ENCODE measurements around the gene AFF3.
A peak's percentile ranks its signal among the peaks of the same experiment; 100 is the strongest.

Gene AFF3

DNA sequence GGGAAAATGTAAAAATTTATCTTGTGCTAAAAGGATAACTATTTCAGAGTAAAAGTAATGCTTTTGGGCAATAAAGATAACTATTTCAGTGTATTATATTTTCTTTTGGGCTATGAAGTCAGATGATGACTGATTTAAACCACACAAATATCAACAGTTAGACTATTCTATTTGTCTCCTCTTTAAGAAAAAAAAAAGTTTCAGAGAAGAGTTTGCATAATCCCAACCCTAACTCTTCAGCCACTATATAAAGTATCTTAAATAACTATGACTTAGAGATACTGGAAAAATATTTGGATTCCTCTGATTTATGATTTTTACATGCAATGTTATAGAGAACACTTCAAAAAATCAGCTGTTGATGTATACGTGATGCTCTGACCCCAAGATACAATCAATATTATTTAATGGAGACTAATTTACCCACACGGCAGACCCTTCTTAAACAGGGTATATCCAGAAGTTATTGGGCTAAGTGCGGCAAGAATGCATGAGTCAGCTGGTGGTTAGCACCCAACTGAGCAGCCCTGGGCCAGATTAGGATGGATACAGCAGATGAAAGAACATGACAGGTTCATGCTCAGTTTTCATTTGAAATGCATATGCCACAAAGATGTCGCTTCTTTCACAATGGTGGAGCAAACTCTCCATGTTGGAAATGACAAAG lies 279.0 kb downstream of the AFF3 start:
- peak; percentile 88 for FAIRE-seq
- DNase-seq (ENCODE audit: insufficient read length, low spot score) = no peak
- no peak for TF ChIP-seq POLR2A (IDR thresholded peaks at IDR 0.05; ENCODE audit: low read depth, low read length)

DNA sequence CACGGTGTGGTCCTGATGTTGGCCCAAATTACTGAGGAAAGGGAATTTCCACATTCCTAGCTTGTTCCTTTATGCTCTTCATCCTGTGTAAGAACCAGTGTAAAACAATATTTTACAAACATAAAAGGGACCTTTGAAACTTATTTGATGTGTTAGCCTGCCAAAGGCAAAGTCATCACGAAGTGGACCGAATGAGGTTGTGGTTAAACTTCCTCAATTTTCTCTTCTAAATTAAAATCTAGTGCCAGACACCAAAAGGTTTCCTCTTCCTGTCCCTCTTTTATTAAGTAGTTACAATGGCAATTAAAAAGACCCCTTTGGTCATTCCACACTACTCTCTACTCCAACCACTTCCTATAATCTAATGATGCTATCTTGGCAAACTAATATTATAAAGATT lies 279.8 kb downstream of the AFF3 start:
- TF ChIP-seq POLR2A (IDR thresholded peaks at IDR 0.05; ENCODE audit: low read depth, low read length) = no peak
- no peak for FAIRE-seq

DNA sequence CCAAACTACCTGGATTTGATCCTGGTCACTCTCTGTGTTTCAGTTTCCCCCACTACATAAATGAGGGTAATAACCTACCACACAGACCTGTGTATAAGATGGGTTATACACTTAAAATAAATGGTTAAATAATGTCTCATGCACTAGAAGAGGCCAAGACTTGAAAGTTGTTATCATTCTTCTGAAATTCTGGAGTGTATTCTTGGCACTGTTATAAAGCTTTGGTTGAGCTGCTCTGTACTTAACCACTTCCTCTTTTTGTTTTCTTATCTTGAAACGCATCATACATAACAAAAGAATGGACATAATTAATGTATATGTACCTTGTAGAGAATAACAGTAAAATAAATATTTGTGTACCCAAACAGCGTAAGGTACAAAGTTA lies 281.0 kb downstream of the AFF3 start:
- DNase-seq (ENCODE audit: insufficient read length, low spot score) (no peak), FAIRE-seq (peak; percentile 50)
- no peak for TF ChIP-seq POLR2A (IDR thresholded peaks at IDR 0.05; ENCODE audit: low read depth, low read length)

More for the DNA sequence above, 279.8 kb downstream of the AFF3 start:
- DNase-seq (ENCODE audit: insufficient read length, low spot score) = no peak

DNA sequence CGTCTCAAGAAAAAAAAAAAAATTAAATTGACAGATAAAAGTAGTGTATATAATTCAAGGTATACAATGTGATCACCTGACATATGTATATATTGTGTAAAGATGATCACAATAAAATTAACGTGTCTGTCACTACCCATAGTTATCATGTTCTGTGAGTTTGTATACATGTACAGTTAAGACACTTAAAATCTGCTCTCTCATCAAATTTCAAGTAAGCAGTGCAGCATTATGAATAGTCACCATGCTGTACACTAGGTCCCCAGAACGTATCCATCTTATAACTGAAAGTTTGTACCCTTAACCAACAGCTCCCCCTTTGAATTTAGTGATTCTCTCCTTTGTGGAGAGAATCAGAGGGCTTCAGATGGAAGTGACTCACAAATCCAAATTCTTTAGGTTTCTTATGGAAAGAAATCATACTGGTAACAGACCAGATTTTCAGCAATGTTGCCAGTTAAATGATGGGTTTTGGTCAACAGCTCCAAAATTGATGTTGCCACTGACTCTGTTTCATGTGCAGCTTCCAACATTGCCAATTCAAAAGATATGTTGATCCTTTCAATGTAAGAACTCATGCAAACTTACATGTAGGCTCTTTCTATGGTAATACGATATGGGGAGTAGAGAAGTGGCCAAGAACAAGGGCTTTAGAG lies 281.5 kb downstream of the AFF3 start:
- no peak for TF ChIP-seq POLR2A (IDR thresholded peaks at IDR 0.05; ENCODE audit: low read depth, low read length)
- FAIRE-seq (peak; percentile 27), DNase-seq (ENCODE audit: insufficient read length, low spot score) (no peak)

DNA sequence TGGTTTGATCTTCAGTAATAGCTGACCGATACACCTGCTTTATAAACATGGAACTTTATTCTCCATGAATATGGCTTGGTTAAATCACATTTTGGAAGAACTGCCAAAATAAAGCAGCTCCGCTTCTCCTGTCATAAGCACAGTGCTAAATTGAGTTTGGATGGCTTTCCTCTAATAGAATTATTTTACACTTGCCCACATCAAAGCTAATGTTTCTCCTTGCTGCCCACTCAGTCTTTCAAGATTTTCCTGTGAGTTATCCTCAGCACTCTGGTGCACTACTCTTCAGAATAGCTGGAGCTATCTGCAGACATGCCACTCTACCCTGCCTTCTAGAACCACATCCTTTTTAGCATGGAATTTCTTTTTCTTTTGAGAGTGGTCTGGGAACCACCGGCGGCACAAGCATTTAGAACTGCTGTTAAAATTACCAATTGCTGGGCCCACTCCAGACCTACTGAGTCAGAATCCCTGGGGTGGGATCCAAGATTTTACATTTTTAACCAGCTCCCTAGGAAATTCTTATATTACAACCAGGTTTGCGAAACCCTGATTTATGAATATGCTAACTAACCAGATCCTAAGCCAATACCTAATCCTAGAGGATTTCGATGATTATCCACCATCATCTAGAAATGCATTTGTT lies 283.3 kb downstream of the AFF3 start:
- DNase-seq (ENCODE audit: insufficient read length, low spot score) (no peak), FAIRE-seq (no peak)
- TF ChIP-seq POLR2A (IDR thresholded peaks at IDR 0.05; ENCODE audit: low read depth, low read length) = no peak

DNA sequence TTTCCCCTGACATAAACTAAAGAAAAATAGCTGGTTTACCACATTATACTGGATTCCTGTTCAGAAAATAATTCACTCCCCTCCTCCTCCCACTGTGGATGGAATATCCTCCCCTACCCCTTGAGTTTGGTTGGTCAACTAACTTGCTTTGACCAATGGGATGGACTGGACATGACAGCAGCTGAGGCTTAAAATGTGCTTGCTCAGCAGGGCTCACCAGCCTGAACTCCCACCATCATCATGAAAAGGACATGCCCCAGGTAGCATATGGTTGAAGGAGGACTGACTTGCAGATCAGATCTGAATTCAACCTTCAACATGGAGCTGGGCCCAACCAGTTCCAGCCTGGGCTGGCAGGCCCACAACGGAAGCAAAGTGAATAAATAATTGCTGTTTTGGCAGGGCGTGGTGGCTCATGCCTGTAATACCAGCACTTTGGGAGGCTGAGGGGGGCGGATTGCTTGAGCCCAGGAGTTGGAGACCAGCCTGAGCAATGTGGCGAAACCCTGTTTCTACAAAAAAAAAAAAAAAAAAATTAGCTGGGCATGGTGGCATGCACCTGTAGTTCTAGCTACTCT lies 284.4 kb downstream of the AFF3 start:
- FAIRE-seq = no peak
- no peak for DNase-seq (ENCODE audit: insufficient read length, low spot score)
- no peak for TF ChIP-seq POLR2A (IDR thresholded peaks at IDR 0.05; ENCODE audit: low read depth, low read length)

DNA sequence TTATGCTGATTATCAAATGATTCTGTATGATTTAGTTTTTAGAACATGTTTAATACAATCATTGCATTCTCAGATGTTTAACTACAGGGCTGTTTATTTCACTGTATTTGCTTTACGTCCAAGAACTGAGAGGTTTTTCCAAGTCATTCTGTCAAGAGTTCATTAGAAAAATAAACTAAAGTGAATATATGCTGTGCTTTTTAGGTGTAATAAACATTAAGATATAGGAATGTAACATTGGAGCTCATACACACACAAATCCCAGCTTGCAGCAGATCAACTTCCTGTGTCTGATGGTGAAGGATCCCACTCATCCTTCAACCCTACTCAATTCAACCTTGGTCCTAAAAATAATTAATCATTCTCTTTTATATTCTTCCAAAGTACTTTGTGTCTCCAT lies 285.0 kb downstream of the AFF3 start:
- no peak for FAIRE-seq
- no peak for TF ChIP-seq POLR2A (IDR thresholded peaks at IDR 0.05; ENCODE audit: low read depth, low read length)
- no peak for DNase-seq (ENCODE audit: insufficient read length, low spot score)

DNA sequence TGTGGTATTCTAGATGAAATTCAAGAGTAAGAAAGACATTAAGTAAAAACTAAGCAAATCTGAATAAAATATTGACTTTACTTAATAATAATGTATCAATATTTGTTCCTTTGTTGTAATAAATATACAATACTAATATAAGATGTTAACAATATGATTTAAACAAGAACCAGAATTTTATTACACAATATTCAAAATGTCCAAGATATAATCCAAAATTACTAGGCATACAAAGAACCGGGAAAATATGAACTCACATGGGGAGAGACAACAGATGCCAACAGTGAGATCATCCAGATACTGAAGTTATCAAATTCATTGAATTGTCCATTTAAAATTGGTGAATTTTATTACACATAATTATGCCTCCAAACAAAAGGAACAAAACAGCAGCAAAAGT lies 286.3 kb downstream of the AFF3 start:
- DNase-seq (ENCODE audit: insufficient read length, low spot score) (no peak), FAIRE-seq (no peak)

DNA sequence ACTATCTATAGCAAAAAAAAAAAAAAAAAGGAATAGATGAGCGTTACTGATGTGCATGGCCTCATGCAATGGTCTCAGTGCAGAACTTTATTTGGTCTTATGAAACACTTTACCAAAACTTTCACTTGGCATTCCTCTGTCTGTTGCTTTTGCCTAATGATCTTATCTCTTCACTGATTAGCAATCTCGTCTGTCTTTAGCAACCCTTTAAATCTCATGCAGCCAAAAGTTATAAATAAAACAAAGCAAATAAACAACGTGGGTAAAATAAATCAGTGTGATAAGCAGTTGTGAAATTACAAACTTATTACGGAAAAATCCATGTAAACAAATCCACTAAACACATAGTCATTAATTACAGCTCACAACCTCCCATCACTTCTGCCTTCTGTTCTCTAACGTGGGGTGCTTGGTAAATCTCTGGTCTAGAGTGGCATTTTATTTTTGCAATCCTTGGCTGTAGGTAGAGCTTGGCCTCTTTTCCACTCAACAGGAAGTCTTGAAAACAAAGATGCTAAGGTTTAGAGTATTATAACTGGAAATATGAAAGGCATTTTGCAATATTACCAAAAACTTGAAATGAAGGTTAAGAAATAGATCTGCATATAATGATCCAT lies 288.0 kb downstream of the AFF3 start:
- DNase-seq (ENCODE audit: insufficient read length, low spot score) = no peak
- no peak for FAIRE-seq
- TF ChIP-seq POLR2A (IDR thresholded peaks at IDR 0.05; ENCODE audit: low read depth, low read length) = no peak

More for the DNA sequence above, 286.3 kb downstream of the AFF3 start:
- no peak for TF ChIP-seq POLR2A (IDR thresholded peaks at IDR 0.05; ENCODE audit: low read depth, low read length)

DNA sequence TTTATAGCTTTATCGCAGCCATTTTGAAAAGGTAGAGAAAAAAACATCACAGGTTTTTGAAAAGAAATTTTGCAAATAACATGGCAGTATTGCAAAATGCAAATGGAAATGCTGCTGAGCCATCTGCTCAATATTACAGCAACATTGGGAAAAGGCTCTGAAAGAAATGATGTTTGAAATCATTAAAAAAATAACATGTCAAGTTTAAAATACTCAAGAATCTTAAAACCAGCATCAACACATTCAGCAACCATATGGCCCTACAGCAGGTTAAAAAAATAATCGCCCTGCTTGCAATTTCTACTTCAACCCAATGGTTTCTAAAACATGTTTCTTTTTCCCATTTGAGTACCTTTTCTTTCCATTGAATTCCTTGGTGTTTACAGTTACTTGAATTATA lies 289.4 kb downstream of the AFF3 start:
- FAIRE-seq (no peak), DNase-seq (ENCODE audit: insufficient read length, low spot score) (no peak)
- TF ChIP-seq POLR2A (IDR thresholded peaks at IDR 0.05; ENCODE audit: low read depth, low read length) = no peak

DNA sequence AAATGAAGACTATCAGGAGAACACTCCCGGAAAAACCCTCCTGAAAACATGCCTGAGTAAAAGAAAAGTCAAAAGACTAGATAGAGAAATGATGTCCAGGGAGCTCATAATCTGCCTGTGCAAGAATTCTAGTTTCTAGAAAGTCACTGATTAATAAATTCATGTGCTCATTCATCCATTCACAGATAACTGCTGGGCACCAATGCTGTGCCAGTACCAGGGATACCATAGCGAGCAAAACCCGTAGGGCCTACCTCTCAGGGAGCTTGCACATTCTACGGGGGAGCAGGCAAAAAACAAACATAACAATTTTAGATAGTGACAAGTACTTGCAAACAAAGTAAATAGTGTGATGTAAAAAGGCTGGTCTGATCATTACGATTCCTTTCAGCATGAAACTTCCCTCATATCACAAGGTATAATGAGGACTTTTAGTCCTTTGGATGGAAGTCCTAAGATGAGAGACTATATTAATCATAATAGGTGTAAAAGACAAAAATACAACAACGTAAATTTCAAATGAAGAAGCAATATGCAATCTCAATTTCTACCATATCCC lies 289.9 kb downstream of the AFF3 start:
- FAIRE-seq = no peak
- TF ChIP-seq POLR2A (IDR thresholded peaks at IDR 0.05; ENCODE audit: low read depth, low read length) = no peak
- DNase-seq (ENCODE audit: insufficient read length, low spot score) = no peak

DNA sequence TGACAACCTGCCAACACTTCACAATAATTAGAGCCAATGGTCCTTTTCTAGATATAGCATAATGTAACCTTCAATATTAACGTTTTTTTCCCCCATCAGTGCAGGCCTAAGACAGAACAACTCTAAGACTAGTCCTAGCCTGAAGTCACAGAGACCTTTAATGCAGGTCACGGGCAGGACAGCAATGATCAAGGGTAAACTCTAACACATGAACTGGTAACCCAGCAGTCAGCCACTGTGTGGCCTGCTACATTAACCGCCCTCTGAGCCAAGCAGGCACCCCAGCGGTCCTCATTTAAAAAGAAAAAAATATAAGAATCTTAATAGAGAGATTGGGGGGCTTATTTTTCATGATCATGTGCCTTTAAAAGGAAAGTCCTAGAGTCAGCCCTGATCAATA lies 290.6 kb downstream of the AFF3 start:
- DNase-seq (ENCODE audit: insufficient read length, low spot score) (no peak), FAIRE-seq (no peak)
- TF ChIP-seq POLR2A (IDR thresholded peaks at IDR 0.05; ENCODE audit: low read depth, low read length) = no peak

DNA sequence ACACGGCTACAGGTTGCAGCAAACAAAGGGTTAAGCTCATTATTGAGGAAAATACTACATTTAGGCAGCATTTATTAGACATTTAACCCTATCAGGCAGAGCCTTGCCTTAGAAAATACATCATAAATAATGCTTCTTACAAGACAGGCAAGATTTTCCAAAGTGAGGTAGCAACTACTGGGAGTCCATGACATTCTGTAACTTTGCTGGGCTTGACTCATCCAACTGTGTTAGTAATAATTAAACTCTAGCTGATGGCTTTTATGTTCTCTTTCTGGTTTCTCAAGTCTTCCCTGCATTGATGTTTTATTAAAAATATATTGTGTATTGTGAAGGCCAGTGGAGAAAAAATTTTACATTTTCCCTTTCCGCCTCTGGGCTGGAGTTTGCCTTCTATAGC lies 291.3 kb downstream of the AFF3 start:
- DNase-seq (ENCODE audit: insufficient read length, low spot score) (no peak), FAIRE-seq (no peak)
- TF ChIP-seq POLR2A (IDR thresholded peaks at IDR 0.05; ENCODE audit: low read depth, low read length) = no peak
